Measurements from ENCODE around the gene EYA2.

- no peak for TF ChIP-seq CTCF (IDR thresholded peaks at IDR 0.05)
- TF ChIP-seq POLR2A (IDR thresholded peaks at IDR 0.05): no peak
- TF ChIP-seq POLR2AphosphoS5 (IDR thresholded peaks at IDR 0.05): no peak
Measured at GRCh38 chr20:46900826-46901225, 6.2 kb downstream of the EYA2 start.

Measured in gastroesophageal sphincter (tissue), 3 donors.